HCT116 (cell line): ENCODE results near the gene AP3S1.

Experiments
- CEBPB ChIP-seq: IDR thresholded peaks from 2 replicates; pipeline ENCODE4 v1.6.1; 2012; ENCODE audit warnings: low read depth
- ELF1 ChIP-seq: IDR thresholded peaks from 2 replicates; pipeline ENCODE4 v1.6.1; 2012; ENCODE audit warnings: low read depth, borderline replicate concordance
- POLR2A ChIP-seq: IDR thresholded peaks from 2 replicates; pipeline ENCODE4 v1.7.0; 2011; ENCODE audit warnings: borderline replicate concordance; ENCODE audit not compliant: insufficient read depth, insufficient read length; ENCODE audit errors: extremely low read depth
- POLR2AphosphoS5 ChIP-seq: IDR thresholded peaks from 2 replicates; pipeline ENCODE4 v1.6.1; 2011; ENCODE audit warnings: mild to moderate bottlenecking, low read depth, low read length, moderate library complexity
- YY1 ChIP-seq: IDR thresholded peaks from 2 replicates; pipeline ENCODE4 v1.6.1; 2011; ENCODE audit warnings: low read length, low read depth, moderate library complexity, mild to moderate bottlenecking; ENCODE audit not compliant: insufficient replicate concordance; ENCODE audit errors: extremely low read depth
- ZFX ChIP-seq: fragments of 450-650 bp; IDR thresholded peaks from 2 replicates; pipeline ENCODE4 v1.6.1; 2017
- ZNF274 ChIP-seq: fragments of 200-500 bp; sonication (Bioruptor generic); IDR thresholded peaks from 2 replicates; pipeline ENCODE4 v1.6.1; 2014; ENCODE audit warnings: mild to moderate bottlenecking, low read depth, low read length, inconsistent platforms
- TF ChIP-seq, protein P1 (sequence below), 3 experiments: fragments of 200-600 bp in 1 of 3; sonication (generic) in 1 of 3; IDR thresholded peaks in 2 of 3; conservative IDR thresholded peaks in 1 of 3; 2 replicates each; pipeline ENCODE4 v1.5.1; 2012 to 2017; ENCODE audit warnings: low read depth in 2 of 3, low read length in 2 of 3, antibody characterized with exemption in 1 of 3, borderline replicate concordance in 1 of 3, control low read depth in 1 of 3, mild to moderate bottlenecking in 1 of 3, mixed read lengths in 1 of 3, mixed run types in 1 of 3, moderate library complexity in 1 of 3; ENCODE audit not compliant: insufficient read depth in 1 of 3
- TF ChIP-seq, protein P2 (sequence below): IDR thresholded peaks from 2 replicates; pipeline ENCODE4 v1.6.1; 2011; ENCODE audit warnings: mild to moderate bottlenecking, low read length, moderate library complexity; ENCODE audit not compliant: insufficient replicate concordance; ENCODE audit errors: extremely low read depth

DNA sequence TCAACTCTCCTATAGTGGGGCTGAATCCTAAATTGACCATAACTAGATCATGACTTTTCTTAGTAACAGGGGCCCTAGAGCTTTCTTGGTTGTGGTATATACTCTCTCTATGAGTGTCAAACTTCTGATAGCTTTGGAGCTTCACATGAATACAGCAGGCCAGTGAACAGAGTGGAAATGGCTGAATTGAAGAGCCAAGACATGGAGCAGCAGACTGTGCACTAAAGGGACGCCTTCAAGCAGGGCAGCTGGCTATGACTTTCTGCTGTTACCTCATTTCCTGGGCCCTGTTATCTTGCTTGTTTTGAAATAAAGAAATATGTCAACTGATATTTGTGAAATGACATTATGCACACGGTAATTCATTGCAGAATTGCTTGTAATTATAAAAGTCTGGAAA, 41.6 kb upstream of the AP3S1 start:
- TF ChIP-seq POLR2AphosphoS5 (no peak), ELF1 (no peak), POLR2A (no peak), ZFX (no peak), ZNF274 (no peak), YY1 (no peak), CEBPB (no peak)
- TF ChIP-seq, protein P1, sequence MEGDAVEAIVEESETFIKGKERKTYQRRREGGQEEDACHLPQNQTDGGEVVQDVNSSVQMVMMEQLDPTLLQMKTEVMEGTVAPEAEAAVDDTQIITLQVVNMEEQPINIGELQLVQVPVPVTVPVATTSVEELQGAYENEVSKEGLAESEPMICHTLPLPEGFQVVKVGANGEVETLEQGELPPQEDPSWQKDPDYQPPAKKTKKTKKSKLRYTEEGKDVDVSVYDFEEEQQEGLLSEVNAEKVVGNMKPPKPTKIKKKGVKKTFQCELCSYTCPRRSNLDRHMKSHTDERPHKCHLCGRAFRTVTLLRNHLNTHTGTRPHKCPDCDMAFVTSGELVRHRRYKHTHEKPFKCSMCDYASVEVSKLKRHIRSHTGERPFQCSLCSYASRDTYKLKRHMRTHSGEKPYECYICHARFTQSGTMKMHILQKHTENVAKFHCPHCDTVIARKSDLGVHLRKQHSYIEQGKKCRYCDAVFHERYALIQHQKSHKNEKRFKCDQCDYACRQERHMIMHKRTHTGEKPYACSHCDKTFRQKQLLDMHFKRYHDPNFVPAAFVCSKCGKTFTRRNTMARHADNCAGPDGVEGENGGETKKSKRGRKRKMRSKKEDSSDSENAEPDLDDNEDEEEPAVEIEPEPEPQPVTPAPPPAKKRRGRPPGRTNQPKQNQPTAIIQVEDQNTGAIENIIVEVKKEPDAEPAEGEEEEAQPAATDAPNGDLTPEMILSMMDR (IDR thresholded peaks at IDR 0.05 in 2 of 3, conservative IDR thresholded peaks at IDR 0.05 in 1 of 3; ENCODE audit: borderline replicate concordance in 1 of 3, insufficient read depth in 1 of 3, low read depth in 2 of 3, low read length in 2 of 3) = no peak
- TF ChIP-seq, protein P2, sequence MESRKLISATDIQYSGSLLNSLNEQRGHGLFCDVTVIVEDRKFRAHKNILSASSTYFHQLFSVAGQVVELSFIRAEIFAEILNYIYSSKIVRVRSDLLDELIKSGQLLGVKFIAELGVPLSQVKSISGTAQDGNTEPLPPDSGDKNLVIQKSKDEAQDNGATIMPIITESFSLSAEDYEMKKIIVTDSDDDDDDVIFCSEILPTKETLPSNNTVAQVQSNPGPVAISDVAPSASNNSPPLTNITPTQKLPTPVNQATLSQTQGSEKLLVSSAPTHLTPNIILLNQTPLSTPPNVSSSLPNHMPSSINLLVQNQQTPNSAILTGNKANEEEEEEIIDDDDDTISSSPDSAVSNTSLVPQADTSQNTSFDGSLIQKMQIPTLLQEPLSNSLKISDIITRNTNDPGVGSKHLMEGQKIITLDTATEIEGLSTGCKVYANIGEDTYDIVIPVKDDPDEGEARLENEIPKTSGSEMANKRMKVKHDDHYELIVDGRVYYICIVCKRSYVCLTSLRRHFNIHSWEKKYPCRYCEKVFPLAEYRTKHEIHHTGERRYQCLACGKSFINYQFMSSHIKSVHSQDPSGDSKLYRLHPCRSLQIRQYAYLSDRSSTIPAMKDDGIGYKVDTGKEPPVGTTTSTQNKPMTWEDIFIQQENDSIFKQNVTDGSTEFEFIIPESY = no peak
